Lower leg skin (tissue), 4 donors: Measurements from ENCODE around the gene PSME4. TPM values are rescaled to one million over a fixed set of nuclear protein-coding genes. Genes with fewer than 3 reads are reported as not detected.

Experiments used
- DNase-seq, 2 donors: peaks; one replicate each; pipeline ENCODE4 v3.0.0-alpha.2; 2019; ENCODE audit warnings: low spot score in 2 of 2
- H3K4me3 ChIP-seq: fragments of 200-600 bp; sonication (generic); 2 replicates; pipeline ENCODE4 v1.5.1; 2017; ENCODE audit warnings: mild to moderate bottlenecking, low read depth; ENCODE audit not compliant: poor library complexity, severe bottlenecking
- POLR2A ChIP-seq, 2 donors: fragments of 450-650 bp; IDR thresholded peaks; one replicate each; pipeline ENCODE4 v1.6.1; 2016 to 2017; ENCODE audit warnings: antibody characterized with exemption in 2 of 2, mild to moderate bottlenecking in 1 of 2, moderate library complexity in 1 of 2
- whole genome bisulfite sequencing, 2 donors: methylation state at CpG; one replicate each; pipeline ENCODE4 v1.1.5; 2018; 5-methylcytosine and 5-hydroxymethylcytosine counted together
- intact Hi-C: fragments of 100-400 bp; cut with DNase I; formaldehyde crosslinking; loops from one replicate; pipeline ENCODE4 v1.15.0; 2023; ENCODE audit warnings: low total_unique reads
- total RNA-seq, 4 donors: library from RNA; depleted of rRNA; stranded (reverse); fragments of >200 nt; gene quantifications; one replicate each; pipeline ENCODE4 v1.1.0, GENCODE V29; 2016
- TF ChIP-seq, protein P1 (sequence below), 3 donors: fragments of 450-650 bp; IDR thresholded peaks; one replicate each; pipeline ENCODE4 v1.5.1; 2016; ENCODE audit warnings: antibody characterized with exemption in 3 of 3, mild to moderate bottlenecking in 3 of 3, moderate library complexity in 2 of 3

The PSME4 gene
- total RNA-seq, 4 donors from 2014 or later: 29.7 to 42.2 (median 32.6) TPM

- WGBS, 2 donors: 0 to 38% methylated on average over 1 of the region's 1 CpG
- no peak for TF ChIP-seq POLR2A (IDR thresholded peaks at IDR 0.05)
- TF ChIP-seq, protein P1, sequence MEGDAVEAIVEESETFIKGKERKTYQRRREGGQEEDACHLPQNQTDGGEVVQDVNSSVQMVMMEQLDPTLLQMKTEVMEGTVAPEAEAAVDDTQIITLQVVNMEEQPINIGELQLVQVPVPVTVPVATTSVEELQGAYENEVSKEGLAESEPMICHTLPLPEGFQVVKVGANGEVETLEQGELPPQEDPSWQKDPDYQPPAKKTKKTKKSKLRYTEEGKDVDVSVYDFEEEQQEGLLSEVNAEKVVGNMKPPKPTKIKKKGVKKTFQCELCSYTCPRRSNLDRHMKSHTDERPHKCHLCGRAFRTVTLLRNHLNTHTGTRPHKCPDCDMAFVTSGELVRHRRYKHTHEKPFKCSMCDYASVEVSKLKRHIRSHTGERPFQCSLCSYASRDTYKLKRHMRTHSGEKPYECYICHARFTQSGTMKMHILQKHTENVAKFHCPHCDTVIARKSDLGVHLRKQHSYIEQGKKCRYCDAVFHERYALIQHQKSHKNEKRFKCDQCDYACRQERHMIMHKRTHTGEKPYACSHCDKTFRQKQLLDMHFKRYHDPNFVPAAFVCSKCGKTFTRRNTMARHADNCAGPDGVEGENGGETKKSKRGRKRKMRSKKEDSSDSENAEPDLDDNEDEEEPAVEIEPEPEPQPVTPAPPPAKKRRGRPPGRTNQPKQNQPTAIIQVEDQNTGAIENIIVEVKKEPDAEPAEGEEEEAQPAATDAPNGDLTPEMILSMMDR (IDR thresholded peaks at IDR 0.05): no peak
- H3K4me3 ChIP-seq: no peak overlapping the region
- intact Hi-C loops: no loop called here
- no peak for DNase-seq
Measured at GRCh38 chr2:53877112-53877511, 93.7 kb downstream of the PSME4 start.

- no peak for DNase-seq
- intact Hi-C loops: no loop called here
- WGBS, 2 donors: 94 to 96% methylated on average over 7 of the region's 7 CpGs
- TF ChIP-seq POLR2A (IDR thresholded peaks at IDR 0.05): no peak
- TF ChIP-seq, protein P1 (IDR thresholded peaks at IDR 0.05): no peak
- no peak overlapping the region for H3K4me3 ChIP-seq
Measured at GRCh38 chr2:53874401-53874950, 96.3 kb downstream of the PSME4 start.

DNA sequence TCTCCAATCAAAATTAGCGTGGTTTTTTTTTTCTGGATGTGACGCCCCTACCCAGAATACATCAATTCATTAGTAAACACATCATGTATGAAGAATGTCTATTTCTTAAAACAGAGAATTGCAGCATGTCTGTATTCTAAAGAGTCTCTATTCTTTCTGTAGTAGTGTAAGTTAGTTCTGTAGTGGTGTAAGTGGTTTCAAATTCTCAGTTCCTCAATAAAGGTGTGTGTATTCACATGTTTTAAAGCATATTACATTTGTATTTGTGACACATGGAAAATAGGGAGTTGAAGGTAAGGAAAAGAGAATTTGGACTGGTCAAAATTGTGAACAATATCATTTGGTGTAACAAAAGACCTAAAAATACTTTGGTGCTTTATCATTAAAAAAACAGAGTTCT, 103.0 kb downstream of the PSME4 start:
- WGBS, 2 donors: 96 to 97% methylated on average over 2 of the region's 2 CpGs
- no peak overlapping the region for H3K4me3 ChIP-seq
- DNase-seq: no peak
- no peak for TF ChIP-seq POLR2A (IDR thresholded peaks at IDR 0.05)
- TF ChIP-seq, protein P1 (IDR thresholded peaks at IDR 0.05): no peak
- intact Hi-C loops: no loop called here

DNA sequence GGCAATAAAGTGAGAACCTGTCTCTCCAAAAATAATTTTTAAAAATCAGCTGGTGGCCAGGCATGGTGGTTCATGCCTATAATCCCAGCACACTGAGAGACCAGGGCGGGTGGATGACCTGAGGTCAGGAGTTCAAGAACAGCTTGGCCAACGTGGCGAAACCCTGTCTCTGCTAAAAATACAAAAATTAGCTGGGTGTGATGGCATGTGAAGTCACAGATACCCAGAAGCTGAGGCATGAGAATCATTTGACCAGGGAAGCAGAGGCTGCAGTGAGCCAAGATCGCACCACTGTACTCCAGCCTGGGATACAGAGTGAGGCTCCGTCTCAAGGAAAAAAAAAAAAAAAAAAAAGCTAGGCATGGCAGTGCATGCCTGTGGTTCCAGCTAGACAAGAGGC, 103.6 kb downstream of the PSME4 start:
- intact Hi-C loops: no loop called here
- WGBS, 2 donors: 93% methylated on average over 5 of the region's 5 CpGs
- DNase-seq: no peak
- no peak overlapping the region for H3K4me3 ChIP-seq
- no peak for TF ChIP-seq POLR2A (IDR thresholded peaks at IDR 0.05)
- TF ChIP-seq, protein P1 (IDR thresholded peaks at IDR 0.05): no peak

GRCh38 chr2:53865962-53866361, 104.8 kb downstream of the PSME4 start:
- H3K4me3 ChIP-seq: no peak overlapping the region
- no peak for DNase-seq
- intact Hi-C loops: no loop called here
- 89 to 90% methylated on average over 5 of the region's 5 CpGs for WGBS, 2 donors
- TF ChIP-seq, protein P1 (IDR thresholded peaks at IDR 0.05): no peak
- TF ChIP-seq POLR2A (IDR thresholded peaks at IDR 0.05): no peak

GRCh38 chr2:53865264-53865663, 105.5 kb downstream of the PSME4 start:
- 30 to 42% methylated on average over 2 of the region's 2 CpGs for WGBS, 2 donors
- no peak for DNase-seq

More at GRCh38 chr2:53865264-53865663, 105.5 kb downstream of the PSME4 start:
- intact Hi-C loops: no loop called here
- TF ChIP-seq, protein P1 (IDR thresholded peaks at IDR 0.05): no peak
- TF ChIP-seq POLR2A (IDR thresholded peaks at IDR 0.05): no peak
- no peak overlapping the region for H3K4me3 ChIP-seq
